HG02973 (cell line): ENCODE data around the gene ARPC2.

Source experiments
- ATAC-seq: cut with Tn5 transposase; IDR thresholded peaks from one replicate; pipeline ENCODE4 v1.9.1; 2021; ENCODE audit warnings: moderate library complexity; ENCODE audit not compliant: unreplicated experiment

The ARPC2 gene

DNA sequence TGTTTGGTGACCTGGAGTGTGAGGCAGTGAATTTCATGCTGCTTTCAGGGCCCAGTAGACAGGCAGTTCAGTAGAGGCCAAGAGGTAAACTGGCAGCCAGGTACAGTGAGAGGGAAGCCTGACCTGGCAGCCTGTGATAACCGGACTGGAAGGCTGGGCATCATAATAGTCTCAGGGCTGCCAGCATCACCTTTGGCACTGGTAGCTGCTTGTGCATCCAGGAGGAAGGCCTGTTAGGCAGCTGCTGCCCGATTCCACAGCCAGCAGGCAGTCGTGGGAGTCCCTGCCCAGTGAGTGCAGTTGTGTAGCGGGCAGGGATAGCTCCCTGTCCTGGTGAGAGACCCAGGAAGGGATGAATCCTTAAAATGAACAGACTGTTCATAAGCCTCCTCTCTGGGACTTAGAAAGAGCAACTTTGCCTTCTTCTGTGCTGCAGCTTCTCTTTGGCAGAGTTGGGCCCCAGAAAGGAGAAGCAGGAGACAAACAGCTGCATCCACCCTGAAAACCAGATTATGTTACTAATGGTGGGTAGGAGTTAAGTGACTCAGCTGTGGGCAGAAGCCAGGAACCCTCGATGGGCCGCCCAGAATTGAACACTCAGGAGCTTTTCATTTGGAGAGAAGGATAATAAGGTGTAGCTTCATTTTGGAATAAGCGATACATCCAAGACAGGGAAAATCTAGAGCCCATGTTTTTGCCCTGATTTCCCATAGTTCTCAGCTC lies 35.7 kb downstream of the ARPC2 start:
- no peak for ATAC-seq

- no peak for ATAC-seq
These were observed 36.2 kb downstream of the ARPC2 start for GRCh38 chr2:218253232-218253625.

- ATAC-seq = no peak
These were observed 38.5 kb downstream of the ARPC2 start for GRCh38 chr2:218255446-218255845.

DNA sequence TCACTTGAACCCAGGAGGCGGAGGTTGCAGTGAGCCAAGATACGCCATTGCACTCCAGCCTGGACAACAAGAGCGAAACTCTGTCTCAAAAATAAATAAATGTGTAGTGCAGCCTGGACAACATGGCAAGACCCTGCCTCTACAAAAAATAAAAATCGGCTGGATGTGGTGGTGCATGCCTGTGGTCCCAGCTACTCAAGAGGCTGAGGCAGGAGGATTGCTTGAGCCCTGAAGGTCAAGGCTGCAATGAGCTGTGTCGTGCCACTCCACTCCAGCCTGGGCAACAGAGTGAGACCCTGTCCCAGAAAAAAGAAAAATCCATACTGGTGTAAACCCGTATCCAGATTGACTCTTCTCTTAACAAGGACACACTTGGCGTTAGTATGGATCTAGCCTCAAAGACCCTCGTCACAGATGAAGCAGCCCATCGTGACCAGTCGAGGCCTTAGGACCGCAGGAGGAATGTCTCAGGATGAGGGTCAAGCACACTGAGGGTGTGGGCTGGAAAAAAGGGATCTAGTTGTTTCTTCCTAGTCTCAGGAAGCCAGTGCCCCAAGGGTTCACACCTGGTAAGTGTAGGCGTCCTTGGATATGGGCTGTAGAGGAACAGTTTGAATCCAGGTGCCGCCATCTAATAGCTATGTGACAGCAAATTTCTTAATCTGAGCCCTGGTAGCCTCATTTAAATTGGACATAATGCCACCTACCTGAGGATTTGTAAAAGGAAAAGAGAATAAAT lies 39.8 kb downstream of the ARPC2 start:
- ATAC-seq = peak; percentile 11

DNA sequence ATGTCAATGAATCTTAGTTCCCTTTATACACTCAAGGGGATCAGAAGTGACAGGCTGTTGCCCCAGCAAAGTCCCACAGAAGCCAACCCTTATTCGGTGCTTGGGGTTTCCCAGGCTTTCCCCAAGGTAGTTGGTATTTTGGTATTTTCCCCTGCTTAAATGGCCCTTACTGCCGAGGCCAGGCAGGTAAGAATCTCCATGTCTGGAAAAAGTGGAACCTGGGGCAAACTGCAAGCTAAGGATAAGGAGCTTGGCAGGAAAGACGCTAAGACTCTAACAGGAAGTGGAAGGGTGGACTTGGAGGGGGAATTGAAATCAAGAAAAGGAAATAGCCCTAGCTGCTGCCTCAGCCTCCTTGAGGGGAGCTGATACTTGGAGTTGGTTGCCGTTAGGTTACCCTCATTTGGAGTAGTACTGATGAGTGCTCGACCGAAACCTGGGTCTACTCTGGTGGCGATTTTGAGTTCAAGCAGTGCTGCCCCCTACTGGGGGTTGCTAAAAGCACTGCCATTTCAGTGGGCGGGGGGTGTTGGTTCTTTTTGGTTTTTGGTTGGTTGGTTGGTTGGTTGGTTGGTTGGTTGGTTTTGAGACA lies 40.5 kb downstream of the ARPC2 start:
- ATAC-seq = peak; percentile 74

GRCh38 chr2:218259099-218259961 lies 42.3 kb downstream of the ARPC2 start:
- ATAC-seq = no peak

- no peak for ATAC-seq
These were observed 43.2 kb downstream of the ARPC2 start for GRCh38 chr2:218260166-218260565.

- ATAC-seq = no peak
These were observed 43.9 kb downstream of the ARPC2 start, which contains the start of gene GPBAR1 for GRCh38 chr2:218260742-218261422. Gene GPBAR1, plus strand, starts transcription at chr2:218261015. Its CDS starts 1,710 bp downstream, at chr2:218262725.

GRCh38 chr2:218261423-218262236 lies 44.6 kb downstream of the ARPC2 start:
- no peak for ATAC-seq

GRCh38 chr2:218262237-218262600 lies 45.2 kb downstream of the ARPC2 start:
- ATAC-seq = no peak

- ATAC-seq = no peak
These were observed 45.9 kb downstream of the ARPC2 start for GRCh38 chr2:218262631-218263586.

- ATAC-seq = no peak
These were observed 47.0 kb downstream of the ARPC2 start for GRCh38 chr2:218263817-218264641.

DNA sequence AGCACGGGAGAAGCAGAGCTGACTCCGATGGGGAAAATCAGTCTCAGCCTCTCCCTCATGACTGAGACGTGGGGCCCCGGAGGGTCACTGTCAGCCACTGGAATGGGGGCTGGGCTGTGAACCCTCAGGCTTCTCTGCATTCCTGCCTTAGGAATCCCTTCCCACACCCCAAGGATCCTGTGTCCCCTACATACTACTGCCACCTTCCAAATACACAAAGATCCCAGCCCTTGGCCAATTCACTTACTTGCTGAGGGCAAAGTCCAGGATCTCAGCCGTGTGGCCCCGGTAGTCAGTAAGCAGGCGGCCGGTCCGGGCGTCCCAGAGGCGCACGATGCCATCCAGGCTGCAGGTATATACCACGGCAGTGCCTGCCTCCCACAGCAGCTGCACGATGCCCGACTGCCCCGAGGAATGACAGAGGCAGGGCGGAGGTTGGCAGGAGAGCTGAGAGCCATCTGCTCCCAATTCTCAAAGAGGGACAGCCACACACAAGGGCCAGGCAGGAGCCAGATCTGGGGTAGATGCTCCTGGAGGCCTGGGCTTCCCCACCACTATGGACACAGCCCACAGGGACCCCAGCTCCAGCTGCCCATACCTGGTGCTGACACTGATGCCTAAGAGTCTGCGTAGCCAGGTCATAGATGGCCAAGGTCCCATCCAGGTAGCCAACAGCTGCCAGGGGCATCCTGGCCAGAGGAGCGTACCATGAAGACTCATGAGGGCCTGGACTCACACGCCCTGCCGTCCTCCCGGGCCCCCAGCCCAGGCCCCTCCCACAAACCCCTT lies 48.0 kb downstream of the ARPC2 start:
- no peak for ATAC-seq

DNA sequence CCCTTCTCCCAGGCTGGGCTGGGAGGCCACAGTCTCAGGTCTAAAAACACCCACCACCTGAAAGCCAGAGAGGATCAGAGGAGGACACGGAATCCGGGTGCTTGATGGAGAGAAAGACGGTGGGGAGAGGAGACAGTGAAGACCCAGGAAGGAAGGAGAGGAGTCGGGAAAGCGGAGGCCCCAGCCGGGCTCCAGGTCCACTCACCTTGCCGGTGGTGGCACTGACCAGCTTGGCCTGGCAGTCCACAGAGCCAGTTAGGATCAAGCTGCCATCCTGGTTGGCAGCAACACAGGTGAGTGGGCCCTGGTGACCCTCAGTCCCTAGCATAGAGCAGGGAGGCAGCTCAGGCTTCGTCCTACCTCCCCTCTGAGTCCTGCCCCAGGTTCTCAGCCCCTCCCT lies 48.6 kb downstream of the ARPC2 start:
- no peak for ATAC-seq

DNA sequence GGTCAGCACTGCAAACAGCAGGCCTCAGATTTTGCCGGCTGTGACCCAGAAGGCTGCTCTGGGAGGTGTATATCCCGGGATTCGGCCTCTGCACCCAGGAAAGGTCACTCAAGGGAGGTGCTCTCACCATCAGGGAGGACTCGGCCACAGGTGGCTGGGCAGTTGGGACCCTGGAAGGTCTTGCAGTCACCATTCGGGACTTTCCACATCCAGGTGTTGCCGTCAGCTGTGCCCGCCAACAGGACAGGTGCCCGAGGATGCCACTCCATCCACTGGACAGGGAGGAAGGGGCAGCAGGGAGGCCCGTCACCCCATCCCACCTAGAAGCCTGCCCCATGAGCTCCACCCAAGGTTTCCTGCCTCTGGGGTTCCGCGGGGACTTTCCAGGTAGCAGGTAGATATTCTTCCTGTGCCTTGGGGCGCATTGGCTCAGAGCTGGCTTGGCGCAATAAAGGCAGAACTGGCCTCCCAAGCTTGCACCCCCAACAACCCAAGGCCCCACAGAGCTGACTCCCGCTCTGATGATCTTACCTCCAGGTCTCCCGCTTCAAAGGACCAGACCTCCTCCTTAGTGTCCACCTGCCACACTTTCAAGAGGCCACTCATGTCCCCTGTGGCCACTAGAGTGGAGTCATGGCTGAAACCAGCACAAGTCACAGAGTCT lies 49.5 kb downstream of the ARPC2 start:
- no peak for ATAC-seq

DNA sequence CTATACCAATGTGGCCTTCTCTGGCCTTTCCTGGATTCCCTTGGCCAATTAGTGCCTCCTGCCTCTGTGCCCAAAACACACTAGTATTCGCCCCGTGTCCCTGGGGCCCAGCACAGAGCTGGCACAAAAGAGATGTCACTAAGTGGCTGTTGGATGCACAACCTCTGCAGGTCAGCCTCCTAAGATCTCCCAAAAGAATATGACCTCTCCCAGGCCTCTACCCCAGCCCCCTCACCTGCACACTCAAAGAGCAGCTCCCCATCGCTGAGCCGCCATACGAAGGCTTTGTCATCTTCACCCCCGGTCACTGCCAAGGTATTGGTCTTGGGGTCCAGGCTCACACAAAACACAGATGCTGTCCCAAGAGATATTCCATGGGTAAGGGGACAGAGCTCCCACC lies 50.3 kb downstream of the ARPC2 start:
- no peak for ATAC-seq
